Hepatocyte (in vitro differentiated cells): ENCODE results near the gene TDRD5. TPM values are rescaled to one million over a fixed set of nuclear protein-coding genes. Genes with fewer than 3 reads are reported as not detected.

Experiments
- DNase-seq: peaks from one replicate; pipeline ENCODE4 v3.0.0-alpha.2; 2016; ENCODE audit warnings: low spot score
- H2AFZ ChIP-seq: fragments of 200-600 bp; sonication (generic); 2 replicates; pipeline ENCODE4 v1.6.0; 2016; ENCODE audit warnings: antibody characterized with exemption, mild to moderate bottlenecking
- H3K27ac ChIP-seq: fragments of 200-600 bp; sonication (generic); 2 replicates; pipeline ENCODE4 v1.5.1; 2016; ENCODE audit warnings: mild to moderate bottlenecking
- H3K27me3 ChIP-seq: fragments of 200-600 bp; sonication (generic); 2 replicates; pipeline ENCODE4 v1.6.1; 2016
- H3K36me3 ChIP-seq: fragments of 200-600 bp; sonication (generic); replicated peaks from 2 replicates; pipeline ENCODE4 v1.5.1; 2016; ENCODE audit warnings: low read depth; ENCODE audit not compliant: insufficient read depth
- H3K4me1 ChIP-seq: fragments of 200-600 bp; sonication (generic); 2 replicates; pipeline ENCODE4 v1.5.1; 2016; ENCODE audit warnings: mild to moderate bottlenecking, moderate library complexity; ENCODE audit not compliant: insufficient read depth
- H3K4me2 ChIP-seq: fragments of 200-600 bp; sonication (generic); 2 replicates; pipeline ENCODE4 v1.6.0; 2016
- H3K4me3 ChIP-seq: fragments of 200-600 bp; sonication (generic); 2 replicates; pipeline ENCODE4 v1.5.1; 2016; ENCODE audit warnings: mild to moderate bottlenecking
- H3K79me2 ChIP-seq: fragments of 200-600 bp; sonication (generic); 2 replicates; pipeline ENCODE4 v1.6.0; 2017; ENCODE audit warnings: mild to moderate bottlenecking
- H3K9me2 ChIP-seq: fragments of 200-600 bp; sonication (generic); replicated peaks from 2 replicates; pipeline ENCODE4 v1.6.0; 2017; ENCODE audit warnings: mild to moderate bottlenecking; ENCODE audit not compliant: insufficient read depth
- H3K9me3 ChIP-seq: fragments of 200-600 bp; sonication (generic); 2 replicates; pipeline ENCODE4 v1.5.1; 2016; ENCODE audit warnings: low read depth, mild to moderate bottlenecking
- H4K20me1 ChIP-seq: fragments of 200-600 bp; sonication (generic); 2 replicates; pipeline ENCODE4 v1.6.0; 2016; ENCODE audit warnings: mild to moderate bottlenecking; ENCODE audit not compliant: insufficient read depth, poor library complexity, severe bottlenecking
- CTCF ChIP-seq: fragments of 200-600 bp; sonication (generic); IDR thresholded peaks from 2 replicates; pipeline ENCODE4 v1.5.1; 2016; ENCODE audit warnings: antibody characterized with exemption, mild to moderate bottlenecking; ENCODE audit not compliant: poor library complexity
- EZH2 ChIP-seq: fragments of 200-600 bp; sonication (generic); IDR thresholded peaks from 2 replicates; pipeline ENCODE4 v1.6.1; 2016; ENCODE audit warnings: antibody characterized with exemption, mild to moderate bottlenecking, borderline replicate concordance
- EZH2phosphoT487 ChIP-seq: fragments of 200-600 bp; sonication (generic); IDR thresholded peaks from one replicate; pipeline ENCODE4 v1.6.1; 2018; ENCODE audit warnings: antibody characterized with exemption, mild to moderate bottlenecking, low read depth, moderate library complexity; ENCODE audit not compliant: unreplicated experiment, severe bottlenecking
- WGBS: methylation state at CpG from one replicate; pipeline ENCODE4 v1.1.6; 2016; ENCODE audit warnings: low lambda C conversion rate; ENCODE audit errors: missing lambda C conversion rate; 5-methylcytosine and 5-hydroxymethylcytosine counted together
- polyA plus RNA-seq: library from polyadenylated mRNA; unstranded; fragments of >200 nt; fragmentation: Nextera tagmentation; extraction: Ambion mirVana; gene quantifications from 2 replicates; pipeline ENCODE4 v1.2.1, GENCODE V29; 2016
- total RNA-seq: library from RNA; depleted of rRNA; stranded (reverse); fragments of >200 nt; gene quantifications from 2 replicates; pipeline ENCODE4 v1.2.3, GENCODE V29; 2014

Gene TDRD5
- total RNA-seq (not detected in 2 replicates), polyA plus RNA-seq (not detected in 2 replicates)

GRCh38 chr1:179591592-179592580 lies at the start of gene TDRD5:
Gene TDRD5, plus strand, starts transcription at chr1:179591832. Its CDS starts 784 bp downstream, at chr1:179592616.
- Histone ChIP-seq H3K4me1 (no peaks in the 10 kb centered on the region), H3K9me3 (no peaks in the 10 kb centered on the region), H3K79me2 (no peaks in the 10 kb centered on the region), H3K9me2 (no peaks in the 10 kb centered on the region), H3K27me3 (peaks cover 10% of the 10 kb centered on the region), H3K36me3 (no peaks in the 10 kb centered on the region), H3K4me2 (no peak within 1 kb of the TSS), H3K27ac (no peak within 1 kb of the TSS), H3K4me3 (no peak within 1 kb of the TSS), H4K20me1 (no peaks in the 10 kb centered on the region), H2AFZ (no peak within 1 kb of the TSS)
- no peak for DNase-seq
- TF ChIP-seq CTCF (no peak), EZH2phosphoT487 (no peak), EZH2 (no peak)
- WGBS, result 82% methylated on average over 63 of the region's 75 CpGs

- H3K27me3 ChIP-seq, result no peaks in the 10 kb centered on the region
Observed at GRCh38 chr1:179545321-179545720, 46.3 kb upstream of the TDRD5 start.

GRCh38 chr1:179547021-179547535 lies 44.6 kb upstream of the TDRD5 start:
- H3K36me3 ChIP-seq, result no peaks in the 10 kb centered on the region
- WGBS, result 56% methylated on average over 2 of the region's 2 CpGs
- no peak overlapping the region for H3K4me3 ChIP-seq
- no peaks in the 10 kb centered on the region for H3K4me1 ChIP-seq
- H2AFZ ChIP-seq, result no peak overlapping the region
- H3K27ac ChIP-seq, result no peak overlapping the region
- DNase-seq, result no peak
- no peaks in the 10 kb centered on the region for H3K9me3 ChIP-seq
- H3K79me2 ChIP-seq, result no peaks in the 10 kb centered on the region
- H3K9me2 ChIP-seq, result no peaks in the 10 kb centered on the region
- H3K4me2 ChIP-seq, result no peak overlapping the region
- H4K20me1 ChIP-seq, result no peaks in the 10 kb centered on the region
- TF ChIP-seq CTCF (no peak), EZH2 (no peak), EZH2phosphoT487 (no peak)
- no peaks in the 10 kb centered on the region for H3K27me3 ChIP-seq

More at GRCh38 chr1:179545321-179545720, 46.3 kb upstream of the TDRD5 start:
- Histone ChIP-seq H3K4me2 (no peak overlapping the region), H3K36me3 (no peaks in the 10 kb centered on the region), H3K4me3 (no peak overlapping the region), H3K9me2 (no peaks in the 10 kb centered on the region), H3K4me1 (no peaks in the 10 kb centered on the region), H3K9me3 (no peaks in the 10 kb centered on the region), H3K27ac (no peak overlapping the region), H3K79me2 (no peaks in the 10 kb centered on the region), H2AFZ (no peak overlapping the region), H4K20me1 (no peaks in the 10 kb centered on the region)
- no peak for DNase-seq
- TF ChIP-seq CTCF (no peak), EZH2 (no peak), EZH2phosphoT487 (no peak)
- 62% methylated on average over 3 of the region's 3 CpGs for WGBS
